ENCODE measurements around the gene RTP5.

DNA sequence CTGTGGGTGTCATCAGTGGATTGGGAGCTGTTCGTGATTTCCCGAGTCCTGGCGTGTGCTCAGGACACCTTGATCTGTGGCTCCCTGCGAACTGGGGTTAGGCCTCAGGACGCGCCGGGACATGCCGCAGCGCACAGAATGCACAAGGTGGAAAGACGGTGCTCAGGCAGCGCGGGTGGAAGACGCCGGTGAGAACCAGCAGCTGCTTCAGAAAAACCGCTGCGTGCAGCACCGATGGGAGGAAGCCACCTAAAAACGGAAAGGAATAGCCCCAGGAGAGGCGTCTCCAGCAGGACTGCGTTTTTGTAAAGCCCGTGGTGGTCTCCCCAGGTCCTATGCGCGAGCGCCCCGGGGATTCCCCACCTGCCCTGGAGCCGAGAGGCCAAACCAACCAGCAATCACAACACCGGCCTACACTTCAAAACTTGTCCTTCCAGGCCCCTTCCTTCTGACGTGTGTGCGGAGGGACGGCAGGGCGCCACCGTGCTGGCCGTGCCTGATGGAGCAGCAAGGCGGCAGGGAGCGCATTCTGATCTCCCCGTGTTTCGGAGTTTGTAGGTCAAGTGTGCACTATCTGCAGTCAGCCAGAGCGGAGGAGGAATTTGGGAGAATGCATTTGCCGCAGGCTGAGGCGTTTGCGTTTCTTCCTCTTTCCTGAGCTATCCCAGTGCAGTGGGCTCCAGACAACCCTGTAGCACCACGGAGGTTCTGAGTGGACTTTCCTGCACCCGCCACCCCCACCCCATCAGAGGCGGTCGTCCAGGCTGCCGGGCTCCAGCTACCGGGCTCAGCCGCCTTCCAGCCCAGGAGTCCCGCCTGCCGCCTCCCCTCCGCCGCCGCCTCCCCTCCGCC is 32.2 kb downstream of the RTP5 start:
- TF ChIP-seq, protein P1, sequence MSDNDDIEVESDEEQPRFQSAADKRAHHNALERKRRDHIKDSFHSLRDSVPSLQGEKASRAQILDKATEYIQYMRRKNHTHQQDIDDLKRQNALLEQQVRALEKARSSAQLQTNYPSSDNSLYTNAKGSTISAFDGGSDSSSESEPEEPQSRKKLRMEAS (IDR thresholded peaks at IDR 0.05), result no peak
- no peak for TF ChIP-seq SRF (IDR thresholded peaks at IDR 0.05; ENCODE audit: low read depth)
- TF ChIP-seq CTCF (IDR thresholded peaks at IDR 0.05 in 2 of 3, conservative IDR thresholded peaks at IDR 0.05 in 1 of 3; ENCODE audit: borderline replicate concordance in 1 of 3, insufficient read depth in 1 of 3, low read depth in 2 of 3, low read length in 2 of 3), result no peak
- TF ChIP-seq ZNF274 (IDR thresholded peaks at IDR 0.05; ENCODE audit: low read depth, low read length), result no peak
- no peak for TF ChIP-seq POLR2AphosphoS5 (IDR thresholded peaks at IDR 0.05; ENCODE audit: low read depth, low read length)
- TF ChIP-seq YY1 (IDR thresholded peaks at IDR 0.05; ENCODE audit: extremely low read depth, insufficient replicate concordance, low read depth, low read length), result no peak
- no peak for TF ChIP-seq ATF3 (IDR thresholded peaks at IDR 0.05)

Measured in HCT116 (cell line).